WTC11 (cell line): Measurements from ENCODE around the gene ERC2. TPM values are rescaled to one million over a fixed set of nuclear protein-coding genes. Genes with fewer than 3 reads are reported as not detected.

Source experiments
- ATAC-seq: fragments of 200-7000 bp; cut with Tn5 transposase; 2 replicates; pipeline ENCODE4 v1.10.0; 2021; ENCODE audit warnings: mild to moderate bottlenecking, moderate library complexity
- CTCF ChIA-PET: fragments of 300-600 bp; sonication (Branson Sonifier 250); formaldehyde crosslinking; loops from one replicate; lab custom pipeline; 2021; ENCODE audit warnings: antibody characterized with exemption; lab: Charles Lee
- POLR2A ChIA-PET: fragments of 350-600 bp; sonication (Branson Sonifier 250); formaldehyde crosslinking; loops from one replicate; lab custom pipeline; 2021; ENCODE audit warnings: antibody characterized with exemption; lab: Charles Lee
- DNase-seq: peaks from one replicate; pipeline ENCODE4 v3.0.0; 2021; ENCODE audit warnings: low spot score
- H3K27ac Mint-ChIP-seq: 2 replicates; pipeline ENCODE4 v1.8.0; 2021; ENCODE audit warnings: mixed read lengths
- H3K27me3 Mint-ChIP-seq: 2 replicates; pipeline ENCODE4 v1.8.0; 2021; ENCODE audit warnings: low read depth, mild to moderate bottlenecking, moderate library complexity, mixed read lengths
- H3K36me3 Mint-ChIP-seq: 2 replicates; pipeline ENCODE4 v1.8.0; 2021; ENCODE audit warnings: mixed read lengths
- H3K4me1 Mint-ChIP-seq: 2 replicates; pipeline ENCODE4 v1.8.0; 2022; ENCODE audit warnings: mixed read lengths
- H3K4me3 Mint-ChIP-seq: 2 replicates; pipeline ENCODE4 v1.8.0; 2021; ENCODE audit warnings: mild to moderate bottlenecking, moderate library complexity, mixed read lengths
- H3K9me3 Mint-ChIP-seq: 2 replicates; pipeline ENCODE4 v1.8.0; 2021; ENCODE audit warnings: mixed read lengths
- AFF4 ChIP-seq: sonication (generic); formaldehyde crosslinking; IDR thresholded peaks from 2 replicates; pipeline ENCODE4 v1.8.1; 2023; ENCODE audit warnings: mild to moderate bottlenecking, missing genetic modification reagents, borderline replicate concordance
- ATF1 ChIP-seq: sonication (generic); formaldehyde crosslinking; IDR thresholded peaks from 2 replicates; pipeline ENCODE4 v1.8.1; 2023; ENCODE audit warnings: mild to moderate bottlenecking, moderate library complexity, missing genetic modification reagents
- FOXP1 ChIP-seq: sonication (generic); formaldehyde crosslinking; IDR thresholded peaks from 2 replicates; pipeline ENCODE4 v1.8.0; 2022; ENCODE audit warnings: missing genetic modification reagents, mild to moderate bottlenecking, moderate library complexity, borderline replicate concordance
- GRHL2 ChIP-seq: fragments of 250-450 bp; sonication (Bioruptor Pico); IDR thresholded peaks from 2 replicates; pipeline ENCODE4 v1.8.0; 2022; ENCODE audit warnings: mild to moderate bottlenecking, moderate library complexity; ENCODE audit not compliant: insufficient replicate concordance, severe bottlenecking
- GTF2I ChIP-seq: fragments of 250-450 bp; sonication (Bioruptor Pico); conservative IDR thresholded peaks from 2 replicates; pipeline ENCODE4 v1.4.0; 2021; ENCODE audit warnings: mild to moderate bottlenecking
- KAT7 ChIP-seq: sonication (generic); formaldehyde crosslinking; IDR thresholded peaks from 2 replicates; pipeline ENCODE4 v1.8.1; 2023; ENCODE audit warnings: missing genetic modification reagents, mild to moderate bottlenecking, borderline replicate concordance
- MLX ChIP-seq: sonication (generic); formaldehyde crosslinking; IDR thresholded peaks from 2 replicates; pipeline ENCODE4 v1.8.1; 2023; ENCODE audit warnings: mild to moderate bottlenecking, missing genetic modification reagents, moderate library complexity
- NFE2L1 ChIP-seq: sonication (generic); formaldehyde crosslinking; IDR thresholded peaks from 2 replicates; pipeline ENCODE4 v1.8.1; 2023; ENCODE audit warnings: missing genetic modification reagents
- NR1H2 ChIP-seq: sonication (generic); formaldehyde crosslinking; IDR thresholded peaks from 2 replicates; pipeline ENCODE4 v1.9.0; 2021; ENCODE audit warnings: mild to moderate bottlenecking, moderate library complexity, missing genetic modification reagents
- NR3C1 ChIP-seq: sonication (generic); formaldehyde crosslinking; conservative IDR thresholded peaks from 2 replicates; pipeline ENCODE4 v1.8.1; 2023; ENCODE audit warnings: low read depth, mild to moderate bottlenecking, missing genetic modification reagents
- RORB ChIP-seq: fragments of 250-450 bp; sonication (Bioruptor Pico); IDR thresholded peaks from 2 replicates; pipeline ENCODE4 v1.9.0; 2021; ENCODE audit warnings: mild to moderate bottlenecking
- SP1 ChIP-seq: sonication (generic); formaldehyde crosslinking; conservative IDR thresholded peaks from 2 replicates; pipeline ENCODE4 v1.8.1; 2022; ENCODE audit warnings: missing genetic modification reagents
- TEAD1 ChIP-seq: sonication (generic); formaldehyde crosslinking; IDR thresholded peaks from 2 replicates; pipeline ENCODE4 v1.8.0; 2022; ENCODE audit warnings: mild to moderate bottlenecking, missing genetic modification reagents
- TP53 ChIP-seq: sonication (generic); formaldehyde crosslinking; IDR thresholded peaks from 2 replicates; pipeline ENCODE4 v1.8.1; 2023; ENCODE audit warnings: mild to moderate bottlenecking, missing genetic modification reagents
- total RNA-seq: library from RNA; stranded (reverse); gene quantifications from 3 replicates; pipeline ENCODE4 v1.2.3, GENCODE V29; 2021
- TF ChIP-seq, protein P1 (sequence below): sonication (generic); formaldehyde crosslinking; IDR thresholded peaks from 2 replicates; pipeline ENCODE4 v1.8.1; 2022; ENCODE audit warnings: low read depth, missing genetic modification reagents, borderline replicate concordance
- TF ChIP-seq, protein P2 (sequence below): sonication (generic); formaldehyde crosslinking; IDR thresholded peaks from 2 replicates; pipeline ENCODE4 v1.8.1; 2022; ENCODE audit warnings: low read depth, mild to moderate bottlenecking, moderate library complexity, missing genetic modification reagents, borderline replicate concordance
- TF ChIP-seq, protein P3 (sequence below): fragments of 200-600 bp; IDR thresholded peaks from 2 replicates; pipeline ENCODE4 v1.8.0; 2022; ENCODE audit warnings: antibody characterized with exemption
- TF ChIP-seq, protein P4 (sequence below): sonication (generic); formaldehyde crosslinking; IDR thresholded peaks from 2 replicates; pipeline ENCODE4 v1.8.1; 2022; ENCODE audit warnings: mild to moderate bottlenecking, missing genetic modification reagents, moderate library complexity, borderline replicate concordance

Gene ERC2
- total RNA-seq, 1 experiment from 2014 or later = 23.5 TPM

- TF ChIP-seq NR3C1 (CRISPR knock-in tag) = no peak
- TF ChIP-seq, protein P1, sequence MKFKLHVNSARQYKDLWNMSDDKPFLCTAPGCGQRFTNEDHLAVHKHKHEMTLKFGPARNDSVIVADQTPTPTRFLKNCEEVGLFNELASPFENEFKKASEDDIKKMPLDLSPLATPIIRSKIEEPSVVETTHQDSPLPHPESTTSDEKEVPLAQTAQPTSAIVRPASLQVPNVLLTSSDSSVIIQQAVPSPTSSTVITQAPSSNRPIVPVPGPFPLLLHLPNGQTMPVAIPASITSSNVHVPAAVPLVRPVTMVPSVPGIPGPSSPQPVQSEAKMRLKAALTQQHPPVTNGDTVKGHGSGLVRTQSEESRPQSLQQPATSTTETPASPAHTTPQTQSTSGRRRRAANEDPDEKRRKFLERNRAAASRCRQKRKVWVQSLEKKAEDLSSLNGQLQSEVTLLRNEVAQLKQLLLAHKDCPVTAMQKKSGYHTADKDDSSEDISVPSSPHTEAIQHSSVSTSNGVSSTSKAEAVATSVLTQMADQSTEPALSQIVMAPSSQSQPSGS (CRISPR knock-in tag) = no peak
- TF ChIP-seq RORB (CRISPR knock-in tag) = no peak
- TF ChIP-seq SP1 (CRISPR knock-in tag) = no peak
- no peak for TF ChIP-seq NR1H2
- no peak for TF ChIP-seq AFF4 (CRISPR knock-in tag)
- TF ChIP-seq NFE2L1 (CRISPR knock-in tag) = no peak
- no peak for TF ChIP-seq ATF1
- no peak for TF ChIP-seq GTF2I (CRISPR knock-in tag)
- no peak for TF ChIP-seq KAT7 (CRISPR knock-in tag)
- no peak for TF ChIP-seq MLX (CRISPR knock-in tag)
- TF ChIP-seq, protein P2, sequence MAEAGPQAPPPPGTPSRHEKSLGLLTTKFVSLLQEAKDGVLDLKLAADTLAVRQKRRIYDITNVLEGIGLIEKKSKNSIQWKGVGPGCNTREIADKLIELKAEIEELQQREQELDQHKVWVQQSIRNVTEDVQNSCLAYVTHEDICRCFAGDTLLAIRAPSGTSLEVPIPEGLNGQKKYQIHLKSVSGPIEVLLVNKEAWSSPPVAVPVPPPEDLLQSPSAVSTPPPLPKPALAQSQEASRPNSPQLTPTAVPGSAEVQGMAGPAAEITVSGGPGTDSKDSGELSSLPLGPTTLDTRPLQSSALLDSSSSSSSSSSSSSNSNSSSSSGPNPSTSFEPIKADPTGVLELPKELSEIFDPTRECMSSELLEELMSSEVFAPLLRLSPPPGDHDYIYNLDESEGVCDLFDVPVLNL (CRISPR knock-in tag) = no peak
- no peak for TF ChIP-seq FOXP1
- TF ChIP-seq, protein P3, sequence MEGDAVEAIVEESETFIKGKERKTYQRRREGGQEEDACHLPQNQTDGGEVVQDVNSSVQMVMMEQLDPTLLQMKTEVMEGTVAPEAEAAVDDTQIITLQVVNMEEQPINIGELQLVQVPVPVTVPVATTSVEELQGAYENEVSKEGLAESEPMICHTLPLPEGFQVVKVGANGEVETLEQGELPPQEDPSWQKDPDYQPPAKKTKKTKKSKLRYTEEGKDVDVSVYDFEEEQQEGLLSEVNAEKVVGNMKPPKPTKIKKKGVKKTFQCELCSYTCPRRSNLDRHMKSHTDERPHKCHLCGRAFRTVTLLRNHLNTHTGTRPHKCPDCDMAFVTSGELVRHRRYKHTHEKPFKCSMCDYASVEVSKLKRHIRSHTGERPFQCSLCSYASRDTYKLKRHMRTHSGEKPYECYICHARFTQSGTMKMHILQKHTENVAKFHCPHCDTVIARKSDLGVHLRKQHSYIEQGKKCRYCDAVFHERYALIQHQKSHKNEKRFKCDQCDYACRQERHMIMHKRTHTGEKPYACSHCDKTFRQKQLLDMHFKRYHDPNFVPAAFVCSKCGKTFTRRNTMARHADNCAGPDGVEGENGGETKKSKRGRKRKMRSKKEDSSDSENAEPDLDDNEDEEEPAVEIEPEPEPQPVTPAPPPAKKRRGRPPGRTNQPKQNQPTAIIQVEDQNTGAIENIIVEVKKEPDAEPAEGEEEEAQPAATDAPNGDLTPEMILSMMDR = no peak
- TF ChIP-seq TP53 (CRISPR knock-in tag) = no peak
- TF ChIP-seq, protein P4, sequence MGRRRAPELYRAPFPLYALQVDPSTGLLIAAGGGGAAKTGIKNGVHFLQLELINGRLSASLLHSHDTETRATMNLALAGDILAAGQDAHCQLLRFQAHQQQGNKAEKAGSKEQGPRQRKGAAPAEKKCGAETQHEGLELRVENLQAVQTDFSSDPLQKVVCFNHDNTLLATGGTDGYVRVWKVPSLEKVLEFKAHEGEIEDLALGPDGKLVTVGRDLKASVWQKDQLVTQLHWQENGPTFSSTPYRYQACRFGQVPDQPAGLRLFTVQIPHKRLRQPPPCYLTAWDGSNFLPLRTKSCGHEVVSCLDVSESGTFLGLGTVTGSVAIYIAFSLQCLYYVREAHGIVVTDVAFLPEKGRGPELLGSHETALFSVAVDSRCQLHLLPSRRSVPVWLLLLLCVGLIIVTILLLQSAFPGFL (CRISPR knock-in tag) = no peak
- TF ChIP-seq GRHL2 (CRISPR knock-in tag) = no peak
- no peak for TF ChIP-seq TEAD1
- Mint-ChIP-seq H3K4me3 (no peak overlapping the region), H3K9me3 (peaks cover 11% of the 10 kb centered on the region), H3K27me3 (no peaks in the 10 kb centered on the region), H3K27ac (no peak overlapping the region), H3K4me1 (peaks cover 31% of the 10 kb centered on the region), H3K36me3 (no peaks in the 10 kb centered on the region)
- ChIA-PET POLR2A (no interaction called here), CTCF (no interaction called here)
- ATAC-seq = peak; percentile 67
- DNase-seq = no peak
These were observed 930.1 kb downstream of the ERC2 start for GRCh38 chr3:55538158-55538557.
